Measurements from ENCODE around the gene DAPK1. TPM values are rescaled to one million over a fixed set of nuclear protein-coding genes. Genes with fewer than 3 reads are reported as not detected.

Gene DAPK1
- total RNA-seq, 1 donor from 2014 or later: 38.3 TPM

DNA sequence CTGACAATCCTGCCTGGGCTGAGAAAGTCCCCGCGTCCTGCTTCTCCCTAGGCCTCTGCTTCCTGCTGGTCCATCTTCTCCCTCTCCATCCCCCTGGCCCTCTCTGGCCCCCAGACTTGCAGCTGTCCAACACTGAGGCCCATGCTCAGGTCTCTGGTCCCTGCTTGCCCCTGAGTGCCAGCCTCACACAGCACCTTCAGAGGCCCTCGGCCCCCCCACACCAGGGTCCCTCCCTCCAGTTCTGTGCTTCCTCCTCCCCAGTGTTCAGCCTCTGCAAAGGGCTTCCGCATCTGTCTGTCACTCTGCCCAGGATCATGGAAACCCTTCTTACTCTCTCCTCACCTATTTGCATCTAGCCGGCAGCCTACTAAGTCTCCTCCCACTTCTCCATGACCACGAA, 165.9 kb downstream of the DAPK1 start:
- DNase-seq (ENCODE audit: low spot score): no peak

DNA sequence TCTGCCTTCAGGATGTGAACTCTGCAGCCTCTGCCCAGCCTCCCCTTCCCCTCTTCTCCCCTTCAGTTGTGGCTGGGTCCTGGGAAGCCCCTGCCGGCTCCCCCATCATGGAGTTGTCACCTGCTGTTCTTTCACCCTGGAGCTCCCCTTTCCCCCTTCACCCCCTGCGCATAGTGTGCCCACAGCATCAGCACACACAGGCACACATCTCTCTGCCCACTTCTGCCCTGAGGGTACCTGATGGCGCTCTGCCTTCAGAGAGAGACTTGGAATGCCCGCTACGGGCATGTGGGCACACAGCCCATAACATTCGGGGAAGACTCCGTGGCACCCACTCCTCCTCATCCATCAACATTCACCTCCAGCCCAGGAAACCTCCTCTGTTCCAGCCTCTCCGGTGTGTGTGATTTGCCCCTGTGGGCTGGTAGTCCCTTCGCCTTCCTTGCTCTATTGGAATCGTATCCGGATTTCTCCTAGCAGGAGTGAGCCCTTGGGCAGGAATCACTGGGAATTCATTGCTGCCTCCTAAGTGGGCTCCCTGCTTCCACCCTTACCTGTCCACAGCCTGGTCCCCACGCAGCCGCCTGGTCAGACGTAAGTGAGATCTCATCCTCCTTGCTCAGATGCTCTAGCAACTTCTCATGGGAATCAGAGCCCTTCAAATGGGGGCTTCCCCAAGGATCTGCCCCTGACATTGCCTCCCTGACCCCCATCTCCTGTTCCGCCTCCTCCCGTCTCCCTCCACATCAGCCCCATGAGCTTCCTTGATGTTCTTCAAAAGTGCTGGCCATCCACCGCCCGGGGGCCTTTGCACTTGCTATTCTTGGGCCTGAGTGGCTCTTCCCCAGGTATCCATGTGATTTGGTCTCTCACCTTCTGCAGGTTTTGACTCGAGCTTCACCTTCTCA, 166.7 kb downstream of the DAPK1 start:
- DNase-seq (ENCODE audit: low spot score): peak; percentile 59

DNA sequence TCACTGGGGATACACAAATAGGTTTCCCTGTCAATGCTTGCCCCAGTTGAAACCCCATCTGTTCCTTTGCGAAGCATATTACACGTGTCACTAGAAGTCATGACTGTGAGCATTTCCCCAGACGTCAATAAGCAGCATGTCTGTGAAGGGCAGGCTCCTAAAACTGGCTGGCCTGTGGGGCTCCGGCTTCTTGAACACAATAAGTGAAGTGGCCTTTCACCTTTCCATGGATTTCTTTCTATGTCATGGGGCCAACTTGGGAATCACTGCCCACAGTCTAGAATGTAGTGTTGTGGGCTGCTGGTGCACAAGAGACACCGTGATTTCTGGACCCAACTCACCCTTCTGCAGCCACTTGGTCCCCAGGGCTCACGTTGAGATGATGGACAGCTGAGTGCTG, 167.8 kb downstream of the DAPK1 start:
- DNase-seq (ENCODE audit: low spot score): peak; percentile 16

DNA sequence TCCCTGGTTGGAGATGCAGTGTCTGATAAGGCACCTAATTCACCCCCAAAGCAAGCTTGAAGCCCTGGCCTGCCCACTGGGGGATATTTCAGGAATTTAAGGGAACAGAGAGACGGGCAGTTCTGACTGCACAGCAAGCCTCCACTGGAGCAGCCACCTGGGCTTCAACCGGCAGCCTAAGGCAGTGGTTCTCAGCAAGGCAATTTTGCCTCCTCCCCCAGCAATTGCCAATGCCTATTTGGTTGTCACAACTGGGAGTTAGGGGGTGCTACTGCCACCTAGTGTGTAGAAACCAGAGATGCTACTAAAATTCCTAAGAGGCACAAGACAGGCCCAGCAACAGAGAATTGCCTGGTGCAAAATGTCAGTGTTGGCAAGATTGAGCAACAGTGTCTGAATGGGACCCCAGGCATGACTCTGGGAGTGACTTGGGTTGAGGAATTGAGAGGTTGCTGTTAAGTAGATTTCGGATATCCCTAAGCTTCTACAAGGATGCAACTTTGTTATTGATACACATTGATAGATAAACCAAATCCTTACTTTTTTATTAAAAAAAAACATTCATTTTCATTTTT, 169.6 kb downstream of the DAPK1 start:
- peak; percentile 65 for DNase-seq (ENCODE audit: low spot score)

DNA sequence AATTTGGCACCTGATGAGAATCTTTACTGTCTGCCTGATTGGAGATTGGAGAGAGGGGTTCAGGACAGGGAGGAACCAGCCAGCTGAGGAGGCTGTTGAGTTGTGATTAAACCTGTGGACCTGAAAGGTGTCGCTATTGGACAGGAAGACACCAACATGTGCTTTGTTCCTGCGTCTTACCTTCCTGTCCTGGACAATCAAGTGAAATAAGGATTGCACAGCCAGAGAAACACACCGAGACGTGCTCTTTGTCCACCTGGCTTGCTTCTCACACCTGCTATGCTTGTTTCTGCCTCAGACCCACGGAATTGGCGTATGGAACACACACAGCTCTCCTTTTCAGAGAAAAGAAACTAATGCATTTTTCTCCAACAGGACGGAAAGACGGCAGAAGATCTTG, 170.6 kb downstream of the DAPK1 start:
- DNase-seq (ENCODE audit: low spot score): peak; percentile 20

DNA sequence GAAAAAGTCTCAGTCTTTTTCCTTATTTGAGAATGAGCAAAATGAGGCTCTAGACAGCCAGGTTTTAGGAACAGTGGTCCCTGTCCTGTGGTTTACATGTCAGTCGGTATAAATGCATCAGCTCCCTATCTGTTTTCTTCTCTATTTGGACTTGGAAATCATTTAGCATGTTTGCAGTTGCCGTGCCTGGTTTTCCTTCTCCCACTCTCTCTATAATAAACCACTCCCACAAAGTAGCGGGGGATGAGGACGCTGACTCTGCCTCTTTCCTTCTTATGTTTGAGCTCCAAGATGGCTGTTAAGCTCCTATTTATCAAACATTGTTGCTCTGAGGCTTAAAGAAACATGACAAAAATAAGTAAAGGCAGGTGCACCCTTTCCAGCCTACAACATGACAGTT, 171.1 kb downstream of the DAPK1 start:
- DNase-seq (ENCODE audit: low spot score): no peak

DNA sequence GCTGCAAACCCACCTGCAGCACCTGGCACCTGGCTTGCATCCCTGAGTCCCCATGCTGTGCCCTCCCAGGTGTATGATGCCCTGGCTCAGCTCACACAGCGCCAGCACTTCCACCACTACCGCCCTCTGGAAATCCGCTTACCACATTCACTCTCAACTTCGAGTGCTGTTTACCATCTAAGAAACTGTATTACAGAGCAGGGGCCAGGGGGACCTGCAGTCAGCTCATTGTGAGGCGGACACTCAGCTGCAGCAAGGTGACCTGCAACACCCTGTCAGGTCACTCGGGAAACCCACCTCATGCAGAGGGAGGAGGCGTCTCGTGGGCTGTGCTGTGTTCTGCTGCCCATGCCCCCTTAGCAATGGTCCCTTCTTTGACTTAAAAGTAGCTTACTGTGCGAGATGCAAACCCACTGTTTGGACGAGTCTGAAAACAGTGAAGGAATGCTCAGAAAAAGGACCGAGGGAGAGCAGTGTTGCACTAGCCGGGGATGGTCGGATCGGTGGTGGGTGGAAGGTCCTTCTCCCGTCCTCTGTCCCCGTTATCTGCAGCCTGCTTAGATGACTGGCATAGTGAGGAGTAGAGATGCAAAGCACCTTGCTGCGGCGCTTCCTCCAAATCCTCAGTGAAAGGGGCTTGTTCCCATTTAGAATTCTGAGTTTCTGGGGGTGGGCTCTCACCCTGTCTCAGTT, 173.1 kb downstream of the DAPK1 start:
- DNase-seq (ENCODE audit: low spot score): peak; percentile 60

DNA sequence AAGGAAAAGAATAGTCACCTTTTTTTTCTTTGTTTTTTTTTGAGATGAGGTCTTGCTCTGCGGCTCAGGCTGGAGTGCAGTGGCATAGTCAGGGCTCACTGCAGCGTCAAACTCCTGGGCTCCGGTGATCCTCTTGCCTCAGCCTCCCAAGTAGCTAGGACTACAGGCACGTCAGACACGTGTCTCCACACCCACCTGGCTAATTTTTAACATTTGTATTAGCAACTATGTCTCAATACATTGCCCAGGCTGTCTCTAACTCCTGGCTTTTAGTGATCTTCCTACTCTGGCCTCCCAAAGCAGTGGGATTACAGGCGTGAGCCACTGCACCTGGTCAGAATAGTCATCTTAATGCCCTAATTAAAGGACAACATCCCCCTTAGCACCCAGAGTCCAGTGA, 173.8 kb downstream of the DAPK1 start:
- DNase-seq (ENCODE audit: low spot score): no peak

DNA sequence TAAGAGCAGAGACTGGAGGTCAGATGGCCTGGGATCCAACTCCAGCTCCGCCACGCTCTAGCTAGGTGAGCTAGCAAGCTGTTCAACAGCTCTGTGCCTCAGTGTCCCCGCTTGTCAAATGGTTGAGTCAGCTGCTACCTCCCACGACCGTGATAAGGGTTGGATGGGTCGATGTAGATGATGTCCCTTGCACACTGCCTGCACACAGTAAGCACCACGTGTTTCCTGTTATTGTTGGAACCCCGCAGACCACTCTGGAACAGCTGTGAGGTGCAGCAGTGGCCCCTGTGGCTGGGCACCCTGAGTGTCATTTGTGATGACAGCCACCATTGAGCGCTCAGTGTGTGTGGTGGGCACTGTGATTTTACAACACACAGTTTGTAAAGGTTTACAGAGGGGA, 174.3 kb downstream of the DAPK1 start:
- DNase-seq (ENCODE audit: low spot score): peak; percentile 39

DNA sequence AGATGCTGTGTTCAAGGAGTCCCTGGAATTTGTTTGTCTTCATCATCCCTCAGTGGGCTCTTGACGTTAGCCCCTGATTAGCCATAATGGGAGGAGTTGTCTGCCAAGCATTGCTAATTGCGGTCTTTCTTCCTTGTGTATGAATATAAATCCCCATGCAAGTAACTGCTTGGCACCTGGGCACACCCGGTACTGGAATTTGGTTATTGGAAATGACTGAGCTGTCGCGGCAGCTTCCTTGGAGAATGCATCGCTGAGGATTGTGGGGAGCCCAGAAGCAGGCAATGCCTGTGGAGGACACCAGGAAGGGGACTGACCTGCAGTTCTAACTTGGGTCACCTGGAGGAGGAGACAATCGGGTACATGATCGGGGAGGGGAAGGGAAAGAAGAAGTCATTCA, 174.9 kb downstream of the DAPK1 start:
- DNase-seq (ENCODE audit: low spot score): peak; percentile 59

DNA sequence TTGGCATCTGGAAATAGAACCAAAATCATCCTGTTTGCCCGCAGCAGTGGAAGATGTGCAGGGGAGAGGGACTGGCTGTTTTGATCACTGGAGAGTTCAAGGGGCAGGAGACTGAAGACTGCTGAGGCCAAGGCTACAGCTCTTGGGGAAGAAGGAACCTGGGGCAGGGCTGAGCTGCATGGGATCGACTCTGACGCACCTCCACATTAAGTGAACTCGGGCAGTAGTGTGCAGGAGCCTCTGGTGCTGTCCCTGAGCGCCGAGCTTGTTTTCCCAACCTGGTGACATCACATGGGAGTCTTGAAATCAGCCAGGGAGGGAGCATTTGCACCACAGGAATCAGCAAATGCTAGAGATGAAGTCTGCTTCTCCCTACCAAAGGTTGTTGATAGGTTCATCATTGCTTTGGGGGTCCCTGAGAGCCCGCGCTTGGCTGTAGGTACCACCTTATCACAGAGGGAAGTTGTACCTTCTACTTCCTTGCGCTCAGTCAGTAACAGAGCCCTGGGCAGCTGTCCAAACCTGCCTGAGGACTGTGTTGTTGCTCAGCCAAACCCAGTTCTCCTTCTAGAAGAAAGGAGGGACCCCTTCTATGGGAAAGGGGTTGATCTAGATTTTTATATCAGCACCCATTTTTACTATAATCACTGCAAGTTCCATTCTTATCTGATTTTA, 175.9 kb downstream of the DAPK1 start:
- DNase-seq (ENCODE audit: low spot score): peak; percentile 55

DNA sequence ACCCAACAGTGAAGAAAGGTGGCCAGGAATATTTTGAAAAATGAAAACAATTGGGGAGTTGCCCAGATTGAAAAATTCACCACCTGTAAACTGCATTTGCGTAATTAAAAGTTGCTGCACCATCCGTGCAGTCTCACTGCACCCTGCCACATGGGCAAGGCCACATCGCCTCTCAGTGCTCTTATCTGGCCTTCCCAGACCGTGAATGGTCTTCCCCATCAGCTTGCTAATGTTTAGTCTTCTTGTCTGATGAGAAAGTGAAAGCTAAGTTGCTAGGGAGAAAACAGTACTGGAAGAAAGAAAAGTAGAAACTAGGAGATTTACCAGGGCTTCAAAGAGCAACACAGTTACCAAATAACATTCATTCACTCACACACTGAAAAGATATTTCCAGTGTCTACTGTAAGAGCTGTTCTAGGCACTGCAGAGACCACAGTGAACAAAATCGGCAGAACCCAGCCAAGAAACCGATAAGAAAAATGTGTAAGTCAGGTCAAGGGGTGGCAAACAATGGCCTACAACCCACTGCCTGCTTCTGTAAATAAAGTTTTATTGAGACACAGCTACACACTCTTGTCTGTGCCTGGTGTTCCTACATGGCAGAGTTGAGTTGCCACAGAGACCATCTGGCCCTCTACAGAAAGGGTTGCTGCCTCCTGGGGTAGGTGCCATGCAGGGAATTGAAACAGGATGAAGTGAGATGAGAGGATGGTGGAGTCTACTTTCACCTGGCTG, 177.1 kb downstream of the DAPK1 start:
- DNase-seq (ENCODE audit: low spot score): peak; percentile 22

DNA sequence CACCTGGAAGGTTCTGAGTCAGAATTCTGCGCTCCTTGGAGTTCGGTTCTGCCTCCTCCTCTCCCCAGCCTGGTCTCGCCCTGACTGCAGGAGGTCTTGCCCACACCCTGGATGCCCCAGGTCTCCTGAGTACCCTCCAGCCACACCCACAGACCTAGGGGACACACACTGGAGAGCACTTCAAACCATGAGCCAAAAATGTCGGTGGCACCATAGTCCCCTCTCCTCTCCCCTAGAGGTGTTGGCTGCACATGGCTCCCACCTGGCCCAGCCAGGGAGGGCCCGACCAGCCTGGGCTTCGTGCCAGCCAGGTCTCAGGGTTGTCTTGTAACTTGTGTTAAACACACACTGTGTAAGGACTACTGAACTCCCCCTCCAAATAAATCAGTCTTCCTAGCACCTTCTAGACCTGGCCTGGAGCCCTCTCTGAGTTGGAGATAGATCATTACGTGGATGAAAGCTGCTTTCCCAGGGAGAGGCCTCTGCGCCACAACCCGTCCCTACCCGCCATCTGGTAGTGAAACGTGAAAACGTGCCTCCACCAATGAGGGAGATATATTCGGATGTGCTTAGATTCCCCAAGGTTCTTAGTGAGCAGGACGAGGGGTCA, 178.3 kb downstream of the DAPK1 start:
- peak; percentile 64 for DNase-seq (ENCODE audit: low spot score)

DNA sequence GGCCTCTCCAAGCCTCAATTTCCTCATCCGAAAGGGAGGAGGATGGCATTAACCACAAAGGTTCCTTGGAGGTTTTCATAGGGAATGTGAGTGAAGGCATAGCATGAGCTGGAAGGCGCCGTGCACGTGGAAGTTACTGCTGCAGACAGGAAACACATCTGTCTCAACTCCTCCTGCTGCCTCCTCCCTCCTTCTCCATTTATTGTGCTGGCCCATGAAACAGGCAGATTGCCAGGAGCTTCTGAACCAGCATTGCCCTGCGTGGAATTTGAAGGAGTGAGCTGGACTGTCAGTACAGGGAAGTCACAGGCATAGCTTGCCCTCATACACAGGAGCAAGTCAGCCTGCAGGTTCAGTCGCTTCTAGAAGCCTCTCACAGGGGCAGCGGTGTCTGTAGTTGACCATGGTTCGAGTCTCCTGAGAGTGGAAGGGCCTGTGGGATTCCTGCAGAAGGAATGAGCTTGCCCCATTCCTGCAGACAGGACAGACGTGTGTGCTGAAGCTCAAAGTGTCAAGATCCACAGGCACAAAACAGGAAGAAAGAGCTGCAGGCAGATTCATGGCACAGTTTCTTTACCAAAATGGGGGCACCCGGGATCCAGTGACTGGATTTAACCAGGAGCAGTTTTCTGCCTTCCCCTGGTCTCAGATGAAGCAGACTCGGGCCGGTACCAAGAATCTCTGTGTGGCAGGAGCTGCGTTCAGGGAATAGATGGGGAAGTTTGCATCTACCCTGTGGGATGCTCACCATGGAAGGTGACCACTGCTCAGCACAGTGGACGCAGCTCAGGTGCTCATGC, 179.5 kb downstream of the DAPK1 start:
- DNase-seq (ENCODE audit: low spot score): peak; percentile 82

DNA sequence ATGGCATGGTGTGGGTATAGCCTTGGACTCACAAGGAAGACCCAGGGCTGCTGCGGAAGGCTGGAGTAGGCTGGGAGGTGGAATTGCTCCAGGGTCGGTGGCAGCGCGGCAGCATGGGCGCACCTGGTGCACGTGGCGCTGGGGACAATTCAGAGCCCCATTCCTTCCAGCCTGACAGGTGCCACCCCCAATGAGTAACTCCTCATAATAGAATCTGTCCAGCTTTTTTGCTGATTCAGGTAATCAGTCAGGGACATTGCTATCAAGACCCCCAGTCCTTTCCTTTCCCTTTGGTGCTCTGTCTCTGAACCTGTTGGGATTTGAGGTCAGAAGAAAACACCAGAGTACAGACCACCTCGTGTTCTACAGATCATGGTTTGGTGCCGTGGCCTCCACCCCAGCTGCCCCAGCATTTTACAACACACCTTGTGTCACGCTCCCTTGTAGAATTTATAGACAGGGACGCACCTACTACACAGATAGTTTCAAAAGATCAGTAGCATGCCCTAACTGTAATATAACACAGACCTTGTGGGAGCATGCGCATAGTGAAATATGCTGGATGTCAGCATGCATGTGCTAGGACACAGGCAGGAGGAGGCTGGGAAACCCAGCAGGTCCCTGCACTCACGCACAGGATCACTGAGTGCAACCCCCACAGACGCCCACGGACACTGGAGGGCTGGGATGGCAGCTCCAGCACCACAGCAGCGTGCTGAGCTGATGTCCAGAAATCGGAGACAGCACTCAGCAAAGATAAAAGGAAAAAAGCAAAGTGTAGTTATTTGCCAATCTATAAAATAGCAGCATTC, 180.3 kb downstream of the DAPK1 start:
- DNase-seq (ENCODE audit: low spot score): peak; percentile 87

DNA sequence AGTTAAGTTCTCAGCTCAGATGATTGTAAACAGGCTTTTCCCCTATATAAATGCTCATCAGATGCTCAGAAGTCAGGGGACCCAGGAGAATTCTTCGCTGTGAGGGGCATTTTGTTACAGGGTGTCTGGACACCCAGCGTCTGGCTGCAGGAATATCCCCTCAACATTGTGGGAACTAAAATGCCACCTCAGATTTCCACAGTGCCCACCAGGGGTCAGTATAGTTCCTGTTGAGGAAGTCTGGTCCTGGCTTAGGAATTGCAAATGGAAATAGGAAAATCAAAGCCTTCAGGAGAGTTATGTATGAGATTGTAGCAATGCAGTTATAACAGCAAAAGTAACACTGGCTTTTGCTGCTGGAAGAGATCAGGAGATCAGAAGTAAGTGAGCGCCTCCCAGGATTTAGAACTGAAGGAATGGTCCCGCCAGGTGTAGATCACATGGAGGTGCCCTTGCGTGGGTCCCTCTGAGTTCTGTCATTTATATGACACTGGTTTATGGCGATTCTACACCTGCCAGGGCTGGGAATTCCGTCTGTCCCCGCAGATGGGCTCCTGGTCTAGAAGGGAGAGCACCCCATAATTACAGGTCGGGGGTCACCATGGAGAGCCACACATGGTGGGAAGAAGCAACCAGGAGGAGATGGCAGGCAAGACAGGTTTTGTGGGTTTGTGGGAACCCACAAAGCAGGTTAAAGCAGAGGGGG, 181.1 kb downstream of the DAPK1 start:
- DNase-seq (ENCODE audit: low spot score): peak; percentile 28

DNA sequence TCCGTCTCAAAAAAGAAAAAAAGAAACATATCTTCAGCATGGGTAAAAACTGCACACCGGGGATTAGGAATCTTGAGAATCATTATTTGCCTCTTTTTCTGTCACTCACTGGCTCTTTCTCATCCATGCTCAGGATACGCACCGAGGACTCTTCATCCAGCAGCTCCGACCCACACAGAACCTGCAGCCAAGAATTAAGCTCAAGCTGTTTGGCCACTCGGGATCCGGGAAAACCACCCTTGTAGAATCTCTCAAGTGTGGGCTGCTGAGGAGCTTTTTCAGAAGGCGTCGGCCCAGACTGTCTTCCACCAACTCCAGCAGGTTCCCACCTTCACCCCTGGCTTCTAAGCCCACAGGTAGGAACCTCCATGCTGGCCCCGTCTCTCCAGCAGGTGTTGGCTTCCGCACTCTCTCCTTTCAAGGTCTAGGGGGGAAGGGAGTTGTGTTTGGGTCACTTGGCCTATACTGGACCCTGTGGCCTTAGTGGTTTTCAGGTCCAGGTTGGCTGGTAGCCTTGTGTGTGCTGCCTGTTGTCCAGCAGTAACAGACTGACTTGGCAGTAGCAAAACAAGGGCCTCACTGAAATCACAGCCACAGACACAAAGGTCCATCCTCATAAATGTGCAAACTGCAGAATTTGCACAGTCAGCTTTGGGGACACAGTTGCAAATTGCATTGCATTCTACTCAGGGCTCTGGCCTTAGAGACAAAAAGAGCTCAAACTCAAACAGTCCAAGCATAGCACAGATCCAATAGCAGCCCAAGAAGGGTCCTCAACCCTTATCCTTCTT, 183.8 kb downstream of the DAPK1 start:
- DNase-seq (ENCODE audit: low spot score): peak; percentile 86
